ENCODE results near the gene PDGFC.

GRCh38 chr4:156939801-156940200 lies 31.8 kb downstream of the PDGFC start:
- no peak for TF ChIP-seq POLR2A (IDR thresholded peaks at IDR 0.05)
- TF ChIP-seq CTCF (IDR thresholded peaks at IDR 0.05): no peak
